Immature natural killer cell (primary cell): Measurements from ENCODE around the gene ZNF337. TPM values are rescaled to one million over a fixed set of nuclear protein-coding genes. Genes with fewer than 3 reads are reported as not detected.
"Not testable (repeated sequence)": the region's sequence is repeated elsewhere in the genome, so short reads cannot be mapped to it uniquely, and the experiment has no call there.

Experiments
- DNase-seq, 3 donors: peaks; one replicate each; pipeline ENCODE4 v3.0.0; 2022; ENCODE audit warnings: mixed read lengths in 1 of 3
- H3K27ac Mint-ChIP-seq, 6 donors: one replicate each; pipeline ENCODE4 v1.8.0; 2020; ENCODE audit warnings: mixed read lengths in 6 of 6, mild to moderate bottlenecking in 5 of 6, inconsistent platforms in 4 of 6, moderate library complexity in 3 of 6
- H3K27me3 Mint-ChIP-seq, 3 donors: one replicate each; pipeline ENCODE4 v1.8.0; 2020 to 2021; ENCODE audit warnings: low read depth in 3 of 3, mild to moderate bottlenecking in 3 of 3, mixed read lengths in 3 of 3, moderate library complexity in 3 of 3, inconsistent platforms in 1 of 3
- H3K36me3 Mint-ChIP-seq, 3 donors: one replicate each; pipeline ENCODE4 v1.8.0; 2020; ENCODE audit warnings: mixed read lengths in 3 of 3, inconsistent platforms in 2 of 3, mild to moderate bottlenecking in 2 of 3
- H3K4me1 Mint-ChIP-seq, 2 donors: one replicate each; pipeline ENCODE4 v1.8.0; 2020; ENCODE audit warnings: inconsistent platforms in 2 of 2, mild to moderate bottlenecking in 2 of 2, mixed read lengths in 2 of 2, moderate library complexity in 1 of 2
- H3K4me3 Mint-ChIP-seq, 5 donors: one replicate each; pipeline ENCODE4 v1.8.0; 2020; ENCODE audit warnings: mild to moderate bottlenecking in 5 of 5, mixed read lengths in 5 of 5, inconsistent platforms in 3 of 5, moderate library complexity in 3 of 5
- H3K9me3 Mint-ChIP-seq, 6 donors: one replicate each; pipeline ENCODE4 v1.8.0; 2020; ENCODE audit warnings: mild to moderate bottlenecking in 6 of 6, mixed read lengths in 6 of 6, inconsistent platforms in 4 of 6, moderate library complexity in 3 of 6
- polyA plus RNA-seq, 3 donors: library from polyadenylated mRNA; unstranded; fragments of 300-500 nt; fragmentation: Illumina TruSeq; gene quantifications; one replicate each; pipeline ENCODE4 v1.2.3, GENCODE V29; 2021

Gene ZNF337
- polyA plus RNA-seq, 3 donors from 2014 or later, result 3.7 to 12.1 (median 3.9) TPM

DNA sequence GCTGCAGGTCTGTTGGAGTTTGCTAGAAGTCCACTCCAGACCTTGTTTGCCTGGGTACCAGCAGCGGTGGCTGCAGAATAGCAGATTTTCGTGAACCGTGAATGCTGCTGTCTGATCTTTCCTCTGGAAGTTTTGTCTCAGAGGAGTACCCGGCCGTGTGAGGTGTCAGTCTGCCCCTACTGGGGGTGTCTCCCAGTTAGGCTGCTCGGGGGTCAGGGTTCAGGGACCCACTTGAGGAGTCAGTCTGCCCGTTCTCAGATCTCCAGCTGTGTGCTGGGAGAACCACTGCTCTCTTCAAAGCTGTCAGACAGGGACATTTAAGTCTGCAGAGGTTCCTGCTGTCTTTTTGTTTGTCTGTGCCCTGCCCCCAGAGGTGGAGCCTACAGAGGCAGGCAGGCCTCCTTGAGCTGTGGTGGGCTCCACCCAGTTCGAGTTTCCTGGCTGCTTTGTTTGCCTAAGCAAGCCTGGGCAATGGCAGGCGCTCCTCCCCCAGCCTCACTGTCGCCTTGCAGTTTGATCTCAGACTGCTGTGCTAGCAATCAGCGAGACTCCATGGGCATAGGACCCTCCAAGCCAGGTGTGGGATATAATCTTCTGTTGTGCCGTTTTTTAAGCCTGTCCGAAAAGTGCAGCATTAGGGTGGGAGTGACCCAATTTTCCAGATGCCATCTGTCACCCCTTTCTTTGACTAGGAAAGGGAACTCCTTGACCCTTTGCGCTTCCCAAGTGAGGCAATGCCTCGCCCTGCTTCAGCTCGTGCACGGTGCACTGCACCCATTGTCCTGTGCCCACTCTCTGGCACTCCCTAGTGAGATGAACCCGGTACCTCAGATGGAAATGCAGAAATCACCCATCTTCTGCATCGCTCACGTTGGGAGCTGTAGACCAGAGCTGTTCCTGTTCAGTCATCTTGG, 22.5 kb upstream of the ZNF337 start:
- H3K27me3 Mint-ChIP-seq, result not testable (repeated sequence)
- Mint-ChIP-seq H3K4me1 (peaks cover 9 to 13% of the 10 kb centered on the region in 2 donors), H3K9me3 (peaks cover 4 to 30% (median 8%) of the 10 kb centered on the region in 6 donors), H3K36me3 (peaks cover 3 to 23% (median 23%) of the 10 kb centered on the region in 3 donors), H3K4me3 (peak overlapping the region in 2 of 5 donors; percentile 22 to 66), H3K27ac (peak overlapping the region in 5 of 6 donors; percentile 5 to 88 (median 49))
- DNase-seq, result peak in 1 of 3 donors; percentile 16

DNA sequence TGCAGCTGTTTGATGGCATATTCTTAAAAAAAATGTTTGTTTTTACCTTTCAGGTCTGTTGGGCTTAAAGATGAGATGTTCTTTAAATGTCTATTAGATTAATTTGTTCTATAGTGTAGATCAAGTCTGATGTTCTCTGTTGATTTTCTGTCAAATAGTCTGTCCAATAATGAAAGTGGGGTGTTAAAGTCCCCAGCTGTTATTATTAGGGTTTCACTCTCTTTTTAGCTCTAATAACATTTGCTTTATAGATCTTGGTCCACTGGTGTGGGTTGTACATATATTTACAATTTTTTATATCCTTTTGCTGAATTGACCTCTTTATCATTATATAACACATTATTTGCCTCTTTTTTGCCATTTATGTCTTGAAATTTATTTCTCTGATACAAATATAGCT, 11.0 kb upstream of the ZNF337 start:
- no peak for DNase-seq
- Mint-ChIP-seq H3K9me3 (peaks cover 2 to 7% (median 5%) of the 10 kb centered on the region in 6 donors), H3K27me3 (peaks cover 0 to 4% (median 4%) of the 10 kb centered on the region in 3 donors), H3K4me1 (peaks cover 21 to 31% of the 10 kb centered on the region in 2 donors), H3K27ac (peak overlapping the region in 1 of 6 donors; percentile 65), H3K36me3 (peaks cover 10 to 18% (median 17%) of the 10 kb centered on the region in 3 donors), H3K4me3 (no peak overlapping the region)

DNA sequence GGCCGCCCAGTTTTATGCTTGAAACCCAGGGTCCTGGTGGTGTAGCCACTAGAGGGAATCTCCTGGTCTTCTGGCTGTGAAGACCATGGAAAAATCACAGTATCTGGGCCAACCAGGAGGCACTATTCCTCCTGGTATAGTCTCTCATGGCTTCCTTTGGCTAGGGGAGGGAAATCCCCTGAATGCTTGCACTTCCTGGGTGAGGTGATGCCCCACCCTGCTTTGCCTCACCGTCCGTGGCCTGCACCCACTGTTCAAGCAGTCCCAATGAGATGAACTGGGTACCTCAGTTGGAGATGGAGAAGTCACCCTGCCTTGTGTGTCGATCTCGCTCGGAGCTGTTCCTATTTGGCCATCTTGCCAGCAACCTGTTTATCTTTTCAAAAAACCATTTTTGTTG, 10.1 kb upstream of the ZNF337 start:
- Mint-ChIP-seq H3K27ac (peak overlapping the region; percentile 29 to 73 (median 33)), H3K4me1 (peaks cover 21 to 31% of the 10 kb centered on the region in 2 donors), H3K4me3 (peak overlapping the region in 3 of 5 donors; percentile 5 to 55 (median 33)), H3K27me3 (peaks cover 0 to 4% (median 3%) of the 10 kb centered on the region in 3 donors), H3K9me3 (peaks cover 0 to 2% (median 0%) of the 10 kb centered on the region in 6 donors), H3K36me3 (peaks cover 6 to 11% (median 10%) of the 10 kb centered on the region in 3 donors)
- no peak for DNase-seq

DNA sequence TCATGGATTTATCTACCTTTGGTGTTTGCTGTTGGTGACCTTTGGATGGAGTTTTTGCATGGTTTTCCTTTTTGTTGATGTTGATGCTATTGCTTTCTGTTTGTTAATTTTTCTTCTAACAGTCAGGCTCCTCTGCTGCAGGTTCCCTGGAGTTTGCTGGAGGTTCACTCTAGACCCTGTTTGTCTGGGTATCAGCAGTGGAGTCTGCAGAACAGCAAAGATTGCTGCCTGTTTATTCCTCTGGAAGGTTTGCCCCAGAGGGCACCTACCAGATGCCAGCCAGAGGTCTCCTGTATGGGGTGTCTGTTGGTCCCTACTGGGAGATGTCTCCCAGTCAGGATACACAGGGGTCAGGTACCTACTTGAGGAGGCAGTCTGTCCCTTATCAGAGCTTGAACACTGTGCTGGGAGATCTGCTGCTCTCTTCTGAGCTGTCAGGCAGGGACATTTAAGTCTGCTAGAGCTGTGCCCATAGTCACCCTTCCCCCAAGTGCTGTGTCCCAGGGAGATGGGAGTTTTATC, 9.2 kb upstream of the ZNF337 start:
- DNase-seq, result no peak
- peaks cover under 1 to 3% (median 2%) of the 10 kb centered on the region in 3 donors for H3K36me3 Mint-ChIP-seq
- H3K4me1 Mint-ChIP-seq, result peaks cover 21 to 31% of the 10 kb centered on the region in 2 donors
- peaks cover 0 to 2% (median under 1%) of the 10 kb centered on the region in 6 donors for H3K9me3 Mint-ChIP-seq
- H3K27me3 Mint-ChIP-seq, result peaks cover 0 to 3% (median 2%) of the 10 kb centered on the region in 3 donors
- peak overlapping the region in 2 of 6 donors; percentile 3 to 31 for H3K27ac Mint-ChIP-seq
- no peak overlapping the region for H3K4me3 Mint-ChIP-seq

DNA sequence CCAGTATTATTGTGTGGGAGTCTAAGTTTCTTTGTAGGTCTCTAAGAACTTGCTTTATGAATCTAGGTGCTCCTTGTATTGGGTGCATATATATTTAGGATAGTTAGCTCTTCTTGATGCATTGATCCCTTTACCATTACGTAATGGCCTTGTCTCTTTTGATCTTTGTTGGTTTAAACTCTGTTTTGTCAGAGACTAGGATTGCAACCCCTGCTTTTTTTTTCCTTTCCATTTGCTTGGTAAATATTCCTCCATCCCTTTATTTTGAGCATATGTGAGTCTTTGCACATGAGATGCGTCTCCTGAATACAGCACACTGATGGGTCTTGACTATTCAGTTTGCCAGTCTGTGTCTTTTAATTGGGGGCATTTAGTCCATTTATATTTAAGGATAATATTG, 7.7 kb upstream of the ZNF337 start:
- not testable (repeated sequence) for H3K27ac Mint-ChIP-seq, DNase-seq, H3K27me3 Mint-ChIP-seq, H3K4me3 Mint-ChIP-seq
- peaks cover 8 to 13% (median 10%) of the 10 kb centered on the region in 3 donors for H3K36me3 Mint-ChIP-seq
- peaks cover 19 to 27% of the 10 kb centered on the region in 2 donors for H3K4me1 Mint-ChIP-seq
- peaks cover 3 to 15% (median 11%) of the 10 kb centered on the region in 6 donors for H3K9me3 Mint-ChIP-seq

DNA sequence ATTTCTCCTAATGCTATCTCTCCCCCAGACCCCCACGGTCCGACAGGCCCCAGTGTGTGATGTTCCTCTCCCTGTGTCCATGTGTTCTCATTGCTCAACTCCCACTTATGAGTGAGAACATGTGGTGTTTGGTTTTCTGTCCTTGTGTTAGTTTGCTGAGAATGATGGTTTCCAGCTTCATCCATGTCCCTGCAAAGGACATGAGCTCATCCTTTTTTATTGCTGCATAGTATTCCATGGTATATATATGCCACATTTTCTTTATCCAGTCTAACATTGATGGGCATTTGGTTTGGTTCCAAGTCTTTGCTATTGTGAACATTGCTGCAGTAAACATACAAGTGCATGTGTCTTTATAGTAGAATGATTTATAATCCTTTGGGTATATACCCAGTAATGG, 4.2 kb upstream of the ZNF337 start:
- peaks cover 5 to 13% (median 10%) of the 10 kb centered on the region in 3 donors for H3K36me3 Mint-ChIP-seq
- H3K27ac Mint-ChIP-seq, H3K4me3 Mint-ChIP-seq, H3K27me3 Mint-ChIP-seq, DNase-seq: not testable (repeated sequence)
- peaks cover 3 to 15% (median 11%) of the 10 kb centered on the region in 6 donors for H3K9me3 Mint-ChIP-seq
- H3K4me1 Mint-ChIP-seq, result peaks cover 13 to 17% of the 10 kb centered on the region in 2 donors

DNA sequence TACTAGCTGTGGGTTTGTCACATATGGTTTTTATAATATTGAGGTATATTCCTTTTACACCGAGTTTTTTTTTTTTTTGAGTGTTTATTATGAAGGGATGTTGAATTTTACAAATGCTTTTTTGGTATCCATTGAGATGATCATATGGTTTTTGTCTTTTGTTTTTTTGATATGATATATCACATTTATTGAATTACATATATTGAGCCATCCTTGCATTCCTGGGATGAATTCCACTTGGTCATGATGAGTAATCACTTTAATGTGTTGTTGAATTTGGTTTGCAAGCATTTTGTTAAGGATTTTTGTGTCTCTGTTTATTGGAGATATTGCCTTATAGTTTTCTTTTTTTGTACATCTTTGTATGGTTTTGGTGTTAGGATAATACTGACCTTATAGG, 3.3 kb upstream of the ZNF337 start:
- Mint-ChIP-seq H3K27ac (no peak overlapping the region), H3K4me3 (no peak overlapping the region), H3K27me3 (peaks cover 2 to 4% (median 4%) of the 10 kb centered on the region in 3 donors)

DNA sequence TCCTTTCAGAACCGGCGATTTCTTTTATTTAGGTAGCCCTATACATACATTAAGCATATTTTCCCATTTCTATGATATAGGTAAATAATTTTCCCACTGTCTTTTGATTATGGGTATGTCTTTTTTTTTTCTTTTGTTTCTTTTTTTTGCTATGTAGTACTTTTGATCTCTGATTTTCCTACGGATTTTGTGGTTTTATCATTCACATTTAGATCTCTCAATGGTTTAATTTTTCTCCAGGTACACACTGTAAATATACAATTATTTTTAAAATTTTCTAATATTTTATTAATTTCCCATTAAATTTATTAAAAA, 436 bp upstream of the ZNF337 start:
- Mint-ChIP-seq H3K4me3 (peak overlapping the region; percentile 92 to 97 (median 96)), H3K27me3 (peaks cover 2 to 4% (median 2%) of the 10 kb centered on the region in 3 donors), H3K27ac (peak overlapping the region; percentile 85 to 95 (median 90)), H3K9me3 (peaks cover 3 to 15% (median 11%) of the 10 kb centered on the region in 6 donors), H3K36me3 (peaks cover 5 to 13% (median 10%) of the 10 kb centered on the region in 3 donors), H3K4me1 (peaks cover 21 to 40% of the 10 kb centered on the region in 2 donors)
- DNase-seq, result no peak

More for the DNA sequence above, 3.3 kb upstream of the ZNF337 start:
- Mint-ChIP-seq H3K36me3 (peaks cover 5 to 13% (median 10%) of the 10 kb centered on the region in 3 donors), H3K4me1 (peaks cover 15 to 26% of the 10 kb centered on the region in 2 donors), H3K9me3 (peaks cover 3 to 15% (median 11%) of the 10 kb centered on the region in 6 donors)
- no peak for DNase-seq

DNA sequence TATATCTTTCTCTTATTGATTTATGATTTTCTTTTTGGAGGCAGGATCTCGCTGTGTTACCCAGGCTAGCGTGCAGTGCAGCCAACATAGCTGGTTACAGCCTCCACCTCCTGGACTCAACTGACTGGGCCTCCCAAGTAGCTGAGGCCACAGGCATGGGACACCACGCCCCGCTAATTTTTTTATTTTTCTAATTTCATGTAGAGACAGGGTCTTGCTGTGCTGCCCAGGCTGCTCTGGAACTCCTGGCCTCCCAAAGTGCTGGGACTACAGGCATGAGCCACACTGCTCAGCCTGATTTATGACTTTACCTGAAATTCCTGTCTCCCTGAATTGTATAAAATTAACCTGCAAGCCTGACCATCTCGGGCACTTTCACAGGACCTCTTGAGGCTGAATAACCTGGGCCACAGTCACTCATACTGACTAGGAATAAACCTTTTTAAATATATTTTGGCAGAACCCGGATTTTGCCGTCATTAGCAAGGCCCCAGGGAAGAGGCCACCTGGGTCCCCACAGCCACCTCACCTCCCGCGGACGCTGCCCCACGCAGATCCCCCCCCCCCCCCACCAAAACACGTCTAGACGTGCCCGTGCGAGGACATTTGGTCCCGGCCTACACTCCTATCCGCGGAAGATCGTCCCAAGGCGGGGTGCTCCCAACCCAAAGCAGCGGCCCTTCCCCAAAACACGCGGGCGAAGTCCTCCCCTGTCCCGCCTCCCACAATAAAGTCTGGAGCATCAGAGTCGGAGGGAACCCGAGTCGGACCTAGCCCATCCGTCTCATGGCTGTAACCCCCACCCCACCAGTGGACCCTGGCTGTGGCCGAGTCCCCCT, 902 bp downstream of the ZNF337 start:
- H3K4me3 Mint-ChIP-seq, result peak overlapping the region; percentile 78 to 97 (median 96)
- H3K4me1 Mint-ChIP-seq, result peaks cover 21 to 40% of the 10 kb centered on the region in 2 donors
- peak overlapping the region in 5 of 6 donors; percentile 60 to 88 (median 70) for H3K27ac Mint-ChIP-seq
- H3K27me3 Mint-ChIP-seq, result peaks cover 2 to 4% (median 2%) of the 10 kb centered on the region in 3 donors
- H3K36me3 Mint-ChIP-seq, result peaks cover 10 to 17% (median 11%) of the 10 kb centered on the region in 3 donors
- no peak for DNase-seq
- H3K9me3 Mint-ChIP-seq, result peaks cover 3 to 13% (median 9%) of the 10 kb centered on the region in 6 donors

DNA sequence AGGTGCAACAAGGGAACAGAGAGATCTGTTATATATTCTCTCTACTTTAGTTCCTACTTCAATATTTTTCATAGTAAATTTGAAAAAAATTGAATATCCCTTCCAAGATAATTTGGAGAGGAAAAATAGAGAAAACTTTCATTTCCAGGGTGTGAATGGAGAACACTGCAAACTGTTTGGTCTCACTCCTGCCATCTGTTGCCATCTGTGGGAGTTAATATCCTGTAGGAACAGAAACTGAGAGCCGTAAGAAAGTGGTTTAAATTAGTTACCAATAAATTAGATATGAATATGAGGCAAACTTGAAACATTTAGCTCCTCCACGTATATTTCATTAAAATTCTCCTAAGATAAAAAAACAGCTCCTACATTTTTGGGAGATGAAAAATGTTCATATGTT, 4.2 kb downstream of the ZNF337 start:
- no peak overlapping the region for H3K27ac Mint-ChIP-seq
- H3K36me3 Mint-ChIP-seq, result peaks cover 0 to 11% (median 9%) of the 10 kb centered on the region in 3 donors
- peaks cover 14 to 38% of the 10 kb centered on the region in 2 donors for H3K4me1 Mint-ChIP-seq
- no peaks in the 10 kb centered on the region for H3K9me3 Mint-ChIP-seq
- peaks cover 0 to 4% (median 0%) of the 10 kb centered on the region in 3 donors for H3K27me3 Mint-ChIP-seq
- no peak for DNase-seq
- H3K4me3 Mint-ChIP-seq, result no peak overlapping the region

DNA sequence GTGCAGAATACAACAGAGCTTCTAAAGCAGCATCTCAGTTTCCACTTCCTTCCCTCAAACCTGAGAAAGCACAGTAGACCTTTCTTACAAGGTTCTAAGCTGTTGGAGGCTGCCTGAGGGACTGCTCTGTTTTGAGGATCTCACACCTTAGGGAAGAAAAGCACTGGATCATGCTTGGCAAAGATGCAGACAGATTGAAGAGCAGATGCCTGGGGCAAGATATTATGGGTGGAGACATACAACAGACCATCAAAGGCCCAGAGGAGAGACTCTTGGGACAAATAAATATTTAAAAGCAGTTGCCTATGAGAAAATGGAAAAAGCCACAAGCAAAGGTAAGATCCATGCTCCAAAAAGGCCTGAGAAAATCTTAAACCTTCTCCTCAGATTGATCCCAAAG, 6.2 kb downstream of the ZNF337 start:
- peaks cover 0 to 11% (median 9%) of the 10 kb centered on the region in 3 donors for H3K36me3 Mint-ChIP-seq
- no peaks in the 10 kb centered on the region for H3K27me3 Mint-ChIP-seq
- peaks cover 8 to 24% of the 10 kb centered on the region in 2 donors for H3K4me1 Mint-ChIP-seq
- H3K4me3 Mint-ChIP-seq, result no peak overlapping the region
- no peak for DNase-seq
- H3K9me3 Mint-ChIP-seq, result no peaks in the 10 kb centered on the region
- peak overlapping the region in 2 of 6 donors; percentile 14 to 53 for H3K27ac Mint-ChIP-seq

DNA sequence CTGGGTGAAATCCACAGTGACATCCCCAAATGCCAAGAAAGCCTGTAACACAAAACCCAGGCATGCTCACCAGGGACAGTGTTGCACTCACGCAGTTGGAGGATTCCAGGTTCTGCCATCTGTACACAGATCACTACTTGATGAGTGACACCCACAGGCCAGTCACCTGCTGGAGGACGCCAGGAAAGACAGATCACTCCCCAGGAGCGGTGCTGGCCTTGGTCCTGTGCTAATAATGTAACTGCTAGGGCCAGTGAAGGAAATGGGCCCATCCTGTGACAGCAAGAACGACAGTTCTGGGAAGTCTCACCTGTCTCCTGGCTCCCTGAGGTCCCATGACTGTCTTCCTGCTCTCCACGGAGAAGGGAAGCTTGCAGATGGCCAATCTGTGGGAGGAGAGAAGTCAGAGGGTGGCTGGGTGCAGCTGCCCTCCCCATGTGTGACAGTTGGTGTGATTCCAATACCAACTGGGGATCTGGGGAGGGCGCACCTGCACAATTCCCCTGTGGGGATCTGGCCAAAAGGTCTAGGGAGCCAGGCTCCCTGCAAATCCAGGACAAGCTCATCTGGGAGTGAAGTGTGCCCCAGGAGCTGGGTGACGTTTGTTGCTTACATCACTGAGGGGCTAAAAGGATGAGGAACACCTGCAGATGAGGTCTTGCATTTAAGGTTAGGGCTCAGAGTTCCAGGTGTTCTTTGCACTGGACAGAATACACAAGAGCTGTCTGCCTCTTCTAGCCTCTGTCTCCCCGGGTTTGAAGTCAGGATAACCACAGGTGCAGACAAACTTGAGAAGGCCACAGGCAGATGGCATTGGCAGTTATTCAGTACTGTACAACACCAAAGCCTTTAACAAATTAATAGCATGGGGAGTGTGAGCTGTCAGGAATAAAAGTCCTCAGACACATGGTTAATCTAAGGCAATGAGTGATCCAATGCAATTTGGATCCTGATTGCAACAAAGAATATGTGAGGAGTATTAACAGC, 10.3 kb downstream of the ZNF337 start:
- Mint-ChIP-seq H3K27me3 (peaks cover 0 to 4% (median 0%) of the 10 kb centered on the region in 3 donors), H3K9me3 (peaks cover 0 to 1% (median 0%) of the 10 kb centered on the region in 6 donors), H3K4me1 (peaks cover 5 to 18% of the 10 kb centered on the region in 2 donors), H3K27ac (no peak overlapping the region), H3K4me3 (no peak overlapping the region), H3K36me3 (peaks cover 19 to 29% (median 25%) of the 10 kb centered on the region in 3 donors)
- DNase-seq, result no peak
